HG03045 (cell line): ENCODE measurements around the gene STAB2.

Source experiments
- ATAC-seq: cut with Tn5 transposase; IDR thresholded peaks from one replicate; pipeline ENCODE4 v1.9.1; 2021; ENCODE audit warnings: mild to moderate bottlenecking, moderate library complexity; ENCODE audit not compliant: unreplicated experiment

The STAB2 gene

GRCh38 chr12:103773109-103773910, 186.2 kb downstream of the STAB2 start:
- no peak for ATAC-seq

GRCh38 chr12:103774977-103775560, 188.0 kb downstream of the STAB2 start:
- ATAC-seq: no peak

GRCh38 chr12:103778781-103779180, 191.7 kb downstream of the STAB2 start:
- no peak for ATAC-seq

GRCh38 chr12:103779410-103780092, 192.5 kb downstream of the STAB2 start:
- ATAC-seq: no peak

GRCh38 chr12:103780093-103780440, 193.0 kb downstream of the STAB2 start:
- no peak for ATAC-seq

- no peak for ATAC-seq
Observed at GRCh38 chr12:103780992-103781391, 193.9 kb downstream of the STAB2 start.

GRCh38 chr12:103782399-103782798, 195.3 kb downstream of the STAB2 start:
- no peak for ATAC-seq

- no peak for ATAC-seq
Observed at GRCh38 chr12:103783744-103784664, 196.9 kb downstream of the STAB2 start.

- no peak for ATAC-seq
Observed at GRCh38 chr12:103785243-103786031, 198.4 kb downstream of the STAB2 start.

- no peak for ATAC-seq
Observed at GRCh38 chr12:103786201-103786600, 199.1 kb downstream of the STAB2 start.

GRCh38 chr12:103791350-103791920, 204.4 kb downstream of the STAB2 start:
- ATAC-seq: no peak

- ATAC-seq: no peak
Observed at GRCh38 chr12:103793046-103793445, 206.0 kb downstream of the STAB2 start.

- ATAC-seq: no peak
Observed at GRCh38 chr12:103793512-103794045, 206.5 kb downstream of the STAB2 start.

- ATAC-seq: no peak
Observed at GRCh38 chr12:103794309-103795213, 207.5 kb downstream of the STAB2 start.

- no peak for ATAC-seq
Observed at GRCh38 chr12:103798586-103798985, 211.5 kb downstream of the STAB2 start.

GRCh38 chr12:103799504-103799856, 212.4 kb downstream of the STAB2 start:
- ATAC-seq: no peak

GRCh38 chr12:103799857-103800771, 213.0 kb downstream of the STAB2 start:
- no peak for ATAC-seq
